MM.1S (cell line): Measurements from ENCODE around the gene C8G.

Experiments used
- EZH2 ChIP-seq: fragments of 300-600 bp; sonication (generic); optimal IDR thresholded peaks from 2 replicates; pipeline ENCODE3; 2017; ENCODE audit warnings: low read depth, mild to moderate bottlenecking, antibody characterized with exemption, low read length, mixed read lengths
- EZH2phosphoT487 ChIP-seq: fragments of 300-600 bp; sonication (generic); IDR thresholded peaks from 2 replicates; pipeline ENCODE4 v1.6.1; 2018; ENCODE audit warnings: antibody characterized with exemption, low read length
- TF ChIP-seq, protein P1 (sequence below): fragments of 300-600 bp; sonication (generic); IDR thresholded peaks from 2 replicates; pipeline ENCODE4 v1.5.1; 2016; ENCODE audit warnings: antibody characterized with exemption, low read length, mixed read lengths

DNA sequence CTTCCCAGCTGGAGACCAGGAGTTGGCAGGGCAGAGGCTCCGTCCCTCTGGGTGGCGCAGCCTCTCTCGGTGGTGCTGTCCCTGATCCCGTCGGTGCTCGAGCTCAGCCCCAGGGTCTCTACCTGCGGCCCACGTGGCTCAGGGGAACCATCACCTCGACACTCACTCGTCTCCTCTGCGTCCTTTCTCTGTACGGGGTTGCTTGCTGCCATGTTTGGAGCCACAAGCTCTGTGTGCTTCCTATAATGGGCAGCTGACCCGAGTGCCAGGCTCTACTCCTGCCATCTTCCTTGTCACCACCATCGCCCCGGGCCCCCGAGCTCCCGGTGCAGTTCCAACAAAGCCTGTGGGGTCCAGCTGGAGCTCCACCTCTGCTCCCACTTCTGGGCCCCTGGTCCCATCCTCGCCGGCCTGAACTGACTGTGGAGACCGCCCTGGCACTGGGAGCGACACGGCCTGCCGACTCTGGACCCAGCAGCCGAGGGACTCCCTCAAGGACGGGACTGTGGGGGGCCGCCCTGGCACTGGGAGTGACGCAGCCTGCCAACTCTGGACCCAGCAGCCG, 5.5 kb upstream of the C8G start:
- TF ChIP-seq, protein P1, sequence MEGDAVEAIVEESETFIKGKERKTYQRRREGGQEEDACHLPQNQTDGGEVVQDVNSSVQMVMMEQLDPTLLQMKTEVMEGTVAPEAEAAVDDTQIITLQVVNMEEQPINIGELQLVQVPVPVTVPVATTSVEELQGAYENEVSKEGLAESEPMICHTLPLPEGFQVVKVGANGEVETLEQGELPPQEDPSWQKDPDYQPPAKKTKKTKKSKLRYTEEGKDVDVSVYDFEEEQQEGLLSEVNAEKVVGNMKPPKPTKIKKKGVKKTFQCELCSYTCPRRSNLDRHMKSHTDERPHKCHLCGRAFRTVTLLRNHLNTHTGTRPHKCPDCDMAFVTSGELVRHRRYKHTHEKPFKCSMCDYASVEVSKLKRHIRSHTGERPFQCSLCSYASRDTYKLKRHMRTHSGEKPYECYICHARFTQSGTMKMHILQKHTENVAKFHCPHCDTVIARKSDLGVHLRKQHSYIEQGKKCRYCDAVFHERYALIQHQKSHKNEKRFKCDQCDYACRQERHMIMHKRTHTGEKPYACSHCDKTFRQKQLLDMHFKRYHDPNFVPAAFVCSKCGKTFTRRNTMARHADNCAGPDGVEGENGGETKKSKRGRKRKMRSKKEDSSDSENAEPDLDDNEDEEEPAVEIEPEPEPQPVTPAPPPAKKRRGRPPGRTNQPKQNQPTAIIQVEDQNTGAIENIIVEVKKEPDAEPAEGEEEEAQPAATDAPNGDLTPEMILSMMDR, result no peak
- TF ChIP-seq EZH2 (no peak), EZH2phosphoT487 (no peak)
